Mucosa of rectum (tissue), 2 donors: Measurements from ENCODE around the gene TFAP2B.

Source experiments
- H3K27ac ChIP-seq, 2 donors: one replicate each; pipeline ENCODE4 v1.7.0; 2013; ENCODE audit warnings: inconsistent platforms in 2 of 2, low read depth in 2 of 2, low read length in 2 of 2
- H3K27me3 ChIP-seq, 2 donors: one replicate each; pipeline ENCODE4 v1.7.0; 2013; ENCODE audit warnings: low read length in 2 of 2; ENCODE audit not compliant: control insufficient read depth in 2 of 2, insufficient read depth in 2 of 2
- H3K36me3 ChIP-seq, 2 donors: one replicate each; pipeline ENCODE4 v1.7.0; 2013; ENCODE audit warnings: low read length in 2 of 2; ENCODE audit not compliant: control insufficient read depth in 2 of 2, insufficient read depth in 2 of 2
- H3K4me1 ChIP-seq, 2 donors: one replicate each; pipeline ENCODE4 v1.7.0; 2013; ENCODE audit warnings: low read length in 2 of 2, mild to moderate bottlenecking in 1 of 2; ENCODE audit not compliant: control insufficient read depth in 2 of 2, insufficient read depth in 2 of 2
- H3K4me3 ChIP-seq, 2 donors: one replicate each; pipeline ENCODE4 v1.7.0; 2013; ENCODE audit warnings: low read length in 2 of 2
- H3K9ac ChIP-seq, 2 donors: one replicate each; pipeline ENCODE4 v1.7.0; 2013; ENCODE audit warnings: low read length in 2 of 2, low read depth in 1 of 2, mild to moderate bottlenecking in 1 of 2
- H3K9me3 ChIP-seq, 2 donors: one replicate each; pipeline ENCODE4 v1.7.0; 2013; ENCODE audit warnings: low read length in 2 of 2; ENCODE audit not compliant: control insufficient read depth in 2 of 2
- donor health status: healthy.
- donor health status: Normal muscosa, but diverticular disease.

Gene TFAP2B

DNA sequence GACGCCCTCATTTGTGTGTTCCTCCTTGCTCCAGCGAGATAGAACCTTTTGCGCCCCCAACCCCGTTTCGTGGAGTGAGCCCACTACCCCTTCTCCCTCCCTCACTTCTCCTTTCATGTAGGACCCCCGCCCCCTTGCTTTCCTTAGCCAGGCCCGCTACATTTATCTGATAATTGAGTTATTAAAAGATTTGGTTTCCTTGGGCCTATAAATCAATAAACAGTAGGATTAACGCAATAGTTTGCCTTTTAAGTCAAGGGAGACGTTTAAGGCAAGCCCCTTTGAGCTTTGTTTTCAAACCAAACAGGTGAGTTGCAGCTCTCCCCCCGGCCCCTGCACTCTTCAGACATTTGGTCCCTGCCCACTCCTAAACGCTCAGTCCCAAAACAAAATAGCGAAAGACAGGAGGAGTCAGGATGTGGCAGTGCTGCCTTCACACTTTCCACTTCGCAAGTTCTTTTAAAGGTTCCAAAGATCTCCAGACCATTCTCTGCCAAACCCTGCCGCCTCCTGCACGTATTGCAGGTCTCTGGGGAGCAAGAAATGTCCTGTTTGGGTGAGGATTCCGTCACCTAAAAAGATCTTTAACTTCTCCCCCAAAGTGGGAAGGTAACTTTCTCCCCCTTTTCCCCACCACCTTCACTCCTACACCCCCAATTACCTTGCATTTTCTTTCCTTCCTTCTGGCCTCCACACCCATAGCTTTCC is 27.6 kb downstream of the TFAP2B start:
- Histone ChIP-seq H3K36me3 (no peaks in the 10 kb centered on the region), H3K9ac (no peak overlapping the region), H3K27ac (no peak overlapping the region), H3K4me3 (no peak overlapping the region), H3K9me3 (no peaks in the 10 kb centered on the region), H3K27me3 (peaks cover 77% of the 10 kb centered on the region in 2 donors), H3K4me1 (no peaks in the 10 kb centered on the region)

DNA sequence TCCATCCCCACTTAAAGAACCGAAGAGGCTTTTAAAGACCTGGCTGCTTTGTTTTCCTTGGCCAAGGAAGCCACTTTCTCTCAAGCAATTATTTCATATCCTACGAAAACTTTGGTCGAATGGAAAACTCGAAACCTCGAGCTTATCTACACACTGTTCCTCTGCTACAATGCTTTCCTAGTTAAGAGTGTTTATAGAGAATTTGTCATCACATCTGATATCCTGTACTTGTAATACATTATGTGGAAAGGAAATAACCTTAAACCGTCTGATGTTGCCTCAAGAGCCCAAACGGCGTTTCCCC is 28.1 kb downstream of the TFAP2B start:
- Histone ChIP-seq H3K27me3 (peaks cover 75 to 77% of the 10 kb centered on the region in 2 donors), H3K4me1 (no peaks in the 10 kb centered on the region), H3K27ac (no peak overlapping the region), H3K4me3 (no peak overlapping the region), H3K36me3 (no peaks in the 10 kb centered on the region), H3K9me3 (no peaks in the 10 kb centered on the region), H3K9ac (no peak overlapping the region)

DNA sequence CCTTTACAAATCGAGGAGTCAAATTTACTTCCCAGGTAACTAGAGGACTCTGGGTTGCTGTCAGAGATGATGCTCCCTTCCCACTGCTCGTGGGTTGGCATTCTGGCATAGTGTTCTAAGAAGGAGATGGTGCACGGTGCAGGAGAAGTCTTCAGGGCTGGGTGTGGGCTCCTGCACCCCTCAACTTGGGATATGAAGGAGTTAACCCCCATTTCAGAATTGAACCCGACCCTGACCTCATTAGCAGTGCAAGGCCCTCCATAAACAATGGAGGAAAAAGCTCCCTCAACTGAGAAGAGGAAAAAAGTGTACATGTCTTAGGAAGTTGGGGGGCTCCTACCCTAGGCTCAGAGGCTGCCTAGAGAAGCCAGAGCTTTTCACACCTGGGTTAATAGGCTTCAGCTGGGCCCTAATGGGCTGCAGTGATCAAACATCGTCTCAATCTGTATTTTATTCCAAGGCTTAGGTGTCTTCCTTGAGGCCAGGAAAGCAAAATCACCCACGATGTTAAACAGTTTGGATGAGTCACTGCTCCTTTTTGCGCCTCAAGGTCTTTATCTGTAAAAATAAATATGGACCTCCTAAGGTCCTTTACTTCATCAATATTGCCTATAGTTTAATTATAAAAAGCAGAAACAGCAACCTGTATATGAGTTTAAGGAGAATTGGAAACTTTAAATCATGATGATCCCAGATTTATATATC is 29.4 kb downstream of the TFAP2B start:
- no peak overlapping the region for H3K4me3 ChIP-seq
- H3K36me3 ChIP-seq: no peaks in the 10 kb centered on the region
- no peaks in the 10 kb centered on the region for H3K4me1 ChIP-seq
- no peak overlapping the region for H3K9ac ChIP-seq
- no peak overlapping the region for H3K27ac ChIP-seq
- H3K9me3 ChIP-seq: no peaks in the 10 kb centered on the region
- peaks cover 67 to 69% of the 10 kb centered on the region in 2 donors for H3K27me3 ChIP-seq

DNA sequence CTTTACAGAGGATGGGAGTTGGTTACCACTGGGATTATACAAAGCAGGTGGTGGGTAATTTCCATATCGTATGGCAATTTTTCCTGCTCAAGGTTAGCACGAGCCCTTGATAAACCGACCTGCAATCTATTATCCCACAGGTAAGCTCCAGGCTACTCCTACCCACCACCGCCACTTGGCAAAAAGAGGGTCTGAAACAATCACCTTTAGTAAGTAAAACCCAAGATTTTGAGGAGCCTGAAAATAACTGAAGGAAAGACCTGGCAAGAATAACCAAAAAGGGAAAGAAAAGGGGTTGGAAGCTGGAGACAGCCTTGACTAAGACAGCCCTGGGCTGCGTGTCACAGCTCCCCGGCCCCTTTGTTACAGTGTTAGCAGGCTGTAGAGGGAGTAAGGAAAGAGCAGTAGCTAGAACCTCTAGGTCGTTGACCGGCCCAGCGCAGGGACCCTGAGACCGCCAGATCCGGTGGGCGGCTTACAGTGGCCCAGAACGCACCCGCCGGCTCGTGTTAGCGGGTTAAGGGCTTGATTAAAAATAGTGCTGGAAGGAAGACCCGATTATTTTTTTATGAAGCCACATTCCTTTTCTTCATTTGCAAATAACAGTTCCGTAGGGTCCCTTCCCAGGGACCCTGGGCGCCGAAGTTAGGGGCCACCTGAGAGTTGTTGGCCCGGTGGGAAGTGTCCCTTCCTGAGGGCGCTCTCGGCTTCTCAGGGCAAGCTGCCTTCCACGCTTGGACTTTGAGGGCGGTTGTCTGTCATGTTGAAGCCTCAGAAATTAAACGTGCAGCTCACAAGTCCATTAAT is 30.5 kb downstream of the TFAP2B start:
- Histone ChIP-seq H3K9me3 (no peaks in the 10 kb centered on the region), H3K4me1 (no peaks in the 10 kb centered on the region), H3K27me3 (peaks cover 61 to 62% of the 10 kb centered on the region in 2 donors), H3K4me3 (no peak overlapping the region), H3K27ac (no peak overlapping the region), H3K9ac (no peak overlapping the region), H3K36me3 (no peaks in the 10 kb centered on the region)

DNA sequence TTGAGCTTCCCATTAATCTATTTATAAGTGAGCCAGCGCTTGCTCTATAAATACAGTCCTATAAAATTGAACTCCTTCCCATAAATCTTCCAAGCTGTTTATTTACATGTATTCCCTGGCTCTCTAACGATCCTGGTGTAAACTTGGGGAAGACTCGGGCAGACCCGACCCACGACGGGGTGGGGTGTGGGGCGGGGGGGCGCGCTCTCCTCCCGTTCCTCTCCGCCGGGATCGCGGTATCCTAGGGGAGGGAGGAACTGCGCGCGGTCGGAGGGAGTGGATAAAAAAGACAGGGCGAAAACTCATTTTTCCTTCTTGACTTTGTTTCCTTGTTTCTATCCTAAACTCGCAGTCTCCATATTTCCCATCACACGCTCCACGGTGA is 31.1 kb downstream of the TFAP2B start:
- no peaks in the 10 kb centered on the region for H3K36me3 ChIP-seq
- no peak overlapping the region for H3K4me3 ChIP-seq
- no peak overlapping the region for H3K9ac ChIP-seq
- H3K4me1 ChIP-seq: no peaks in the 10 kb centered on the region
- H3K27me3 ChIP-seq: peaks cover 55 to 57% of the 10 kb centered on the region in 2 donors
- H3K27ac ChIP-seq: no peak overlapping the region
- no peaks in the 10 kb centered on the region for H3K9me3 ChIP-seq

DNA sequence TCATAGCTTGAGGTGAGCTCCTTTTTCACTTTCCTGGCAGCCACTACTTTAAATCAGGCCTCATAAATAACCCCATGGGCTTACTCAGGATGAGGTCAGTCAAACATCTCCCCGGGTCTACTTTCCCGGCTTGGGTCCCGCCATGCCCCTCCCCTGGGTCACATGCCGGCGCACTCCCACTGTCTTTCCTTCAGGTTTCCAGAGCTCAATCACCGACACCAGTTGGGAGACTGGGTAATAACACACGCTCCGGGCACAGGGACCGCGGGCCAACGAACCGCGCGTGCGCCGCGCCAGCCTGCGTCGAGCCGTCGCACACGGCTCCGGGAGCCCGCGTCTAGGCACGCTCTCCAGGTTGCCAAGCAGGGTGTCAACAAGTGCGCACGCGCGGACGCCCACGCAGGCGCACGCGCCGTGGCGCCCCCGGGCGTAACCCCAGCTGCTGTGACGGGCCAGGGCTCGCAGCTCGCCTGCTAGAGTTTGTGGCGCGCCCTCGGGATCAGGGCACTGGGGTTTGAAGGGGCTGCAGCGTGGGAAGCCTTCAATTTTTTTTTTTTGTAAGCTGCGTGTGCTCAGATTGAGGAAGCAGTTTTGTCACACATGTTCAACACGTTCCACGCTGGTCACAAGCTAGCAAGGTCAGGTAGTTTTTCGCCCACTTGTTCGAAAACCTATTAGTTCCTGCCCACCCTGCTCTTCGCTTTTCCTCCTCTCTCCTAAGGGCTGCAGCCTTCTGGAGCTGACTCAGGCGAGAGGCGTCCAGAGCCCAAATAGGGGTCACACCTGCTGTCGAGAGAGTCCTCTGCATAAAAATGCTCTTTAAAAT is 31.8 kb downstream of the TFAP2B start:
- Histone ChIP-seq H3K27me3 (peaks cover 50 to 52% of the 10 kb centered on the region in 2 donors), H3K9ac (no peak overlapping the region), H3K4me3 (no peak overlapping the region), H3K36me3 (no peaks in the 10 kb centered on the region), H3K4me1 (no peaks in the 10 kb centered on the region), H3K9me3 (no peaks in the 10 kb centered on the region), H3K27ac (no peak overlapping the region)

DNA sequence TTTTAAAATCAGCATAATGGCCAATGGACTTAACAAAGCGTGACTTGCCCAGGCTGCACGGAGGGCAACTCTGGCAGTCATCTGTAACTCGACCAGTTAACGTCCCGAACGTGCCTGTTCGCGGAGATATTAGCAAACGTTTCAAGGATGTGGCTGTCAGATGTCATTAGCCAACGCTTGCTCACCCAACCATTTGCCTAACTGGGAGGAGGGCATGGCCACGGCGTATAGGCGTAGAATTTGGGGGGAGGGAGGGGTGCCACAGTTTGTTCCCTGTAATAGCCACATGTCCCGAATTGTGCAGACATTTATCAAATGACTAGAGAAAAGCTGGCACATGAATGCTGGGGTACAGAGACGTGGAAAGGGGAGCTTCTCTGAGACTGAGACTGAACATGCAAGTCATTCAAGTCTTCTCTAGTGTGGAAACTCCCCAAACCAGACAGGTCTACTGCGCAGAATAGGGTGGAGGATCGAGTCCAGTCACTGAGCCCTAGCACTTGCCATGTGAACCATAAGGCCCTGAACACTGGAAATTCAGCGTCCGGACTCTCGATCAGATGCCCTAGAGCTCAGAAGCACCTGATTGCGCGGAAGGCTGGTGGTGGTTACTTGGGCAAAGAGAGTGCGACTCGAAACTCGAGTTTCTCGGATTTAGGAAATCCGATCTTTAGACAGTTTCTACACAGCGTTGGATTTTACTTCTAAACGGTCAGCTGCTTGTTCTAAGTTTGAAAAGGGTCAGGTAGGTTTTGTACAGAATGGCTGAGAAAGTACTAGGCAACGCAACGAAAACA is 32.6 kb downstream of the TFAP2B start:
- Histone ChIP-seq H3K27ac (no peak overlapping the region), H3K4me1 (no peaks in the 10 kb centered on the region), H3K9ac (no peak overlapping the region), H3K9me3 (no peaks in the 10 kb centered on the region), H3K4me3 (no peak overlapping the region), H3K36me3 (no peaks in the 10 kb centered on the region), H3K27me3 (peaks cover 45% of the 10 kb centered on the region in 2 donors)

DNA sequence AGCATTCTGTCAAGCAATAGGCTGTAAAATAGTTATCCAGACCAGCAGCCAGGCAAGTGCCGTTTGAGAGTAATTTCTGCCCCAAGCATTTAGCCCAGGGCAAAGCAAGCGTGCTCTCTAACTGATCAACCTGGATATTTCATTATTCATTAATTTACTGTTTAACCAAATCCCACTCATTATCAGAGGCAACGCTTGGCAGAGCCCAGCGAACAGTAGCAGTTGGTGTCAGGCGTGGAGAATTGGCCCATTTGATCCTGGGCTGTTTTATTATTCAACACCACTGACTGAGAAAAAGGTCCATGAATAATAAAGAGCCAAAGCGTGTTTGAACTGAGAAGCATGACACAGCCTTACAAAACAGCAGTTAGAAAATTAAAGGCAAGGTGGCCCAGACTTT is 35.3 kb downstream of the TFAP2B start:
- H3K27me3 ChIP-seq: peaks cover 27 to 28% of the 10 kb centered on the region in 2 donors
- no peak overlapping the region for H3K4me3 ChIP-seq
- H3K27ac ChIP-seq: no peak overlapping the region
- H3K4me1 ChIP-seq: no peaks in the 10 kb centered on the region
- no peaks in the 10 kb centered on the region for H3K9me3 ChIP-seq
- no peaks in the 10 kb centered on the region for H3K36me3 ChIP-seq
- no peak overlapping the region for H3K9ac ChIP-seq

DNA sequence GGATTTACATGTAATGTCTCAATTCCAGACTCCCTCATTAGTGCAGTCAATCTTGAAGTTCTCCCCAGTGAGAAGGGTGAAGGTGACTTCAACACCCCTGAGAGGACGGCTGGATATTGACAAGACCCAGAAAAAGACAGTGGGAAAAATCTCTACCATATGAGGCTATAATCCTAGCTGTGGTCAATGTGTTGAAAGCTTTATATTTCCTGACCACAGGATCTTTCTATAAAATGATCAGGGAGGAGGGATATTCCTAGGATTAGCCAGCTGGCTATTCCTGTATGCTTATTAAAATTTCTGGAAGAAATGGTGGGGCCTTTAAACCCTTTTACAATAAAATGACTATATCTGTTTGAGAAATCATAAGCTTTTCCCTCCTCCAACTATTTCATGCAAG is 43.0 kb downstream of the TFAP2B start:
- Histone ChIP-seq H3K4me1 (no peaks in the 10 kb centered on the region), H3K4me3 (no peak overlapping the region), H3K9ac (no peak overlapping the region), H3K27me3 (no peaks in the 10 kb centered on the region), H3K36me3 (no peaks in the 10 kb centered on the region), H3K27ac (no peak overlapping the region), H3K9me3 (no peaks in the 10 kb centered on the region)
